ENCODE results near the gene INSYN2B.

The INSYN2B gene

DNA sequence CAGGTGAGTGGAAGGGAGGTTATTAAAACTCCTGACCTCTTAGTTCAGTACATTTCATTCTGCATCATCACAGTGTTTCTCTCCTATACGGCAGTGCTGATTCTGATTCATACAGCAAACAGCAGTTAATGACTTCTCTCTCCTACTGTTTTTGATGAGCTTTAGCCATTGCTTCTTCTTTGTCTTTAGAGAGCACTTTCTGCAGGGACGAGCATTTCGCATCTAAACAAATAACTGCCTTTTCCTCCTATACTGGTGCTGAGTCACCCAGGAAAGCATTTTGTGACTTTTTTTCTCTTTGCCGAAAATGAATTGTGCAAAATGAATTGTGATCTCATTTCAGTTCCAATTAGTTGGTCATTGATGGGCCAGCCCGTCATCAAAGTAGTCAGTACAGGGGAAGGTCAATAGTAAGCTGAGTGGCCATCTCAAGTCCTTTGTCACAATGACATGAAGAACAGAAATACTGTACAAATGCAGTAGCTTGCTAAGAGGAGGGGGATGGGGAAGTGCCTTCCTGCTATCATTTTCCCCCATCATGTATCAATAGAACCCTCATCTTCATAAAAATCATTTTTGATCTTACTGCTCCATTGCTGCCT, 98.5 kb downstream of the INSYN2B start:
- no peak for DNase-seq

DNA sequence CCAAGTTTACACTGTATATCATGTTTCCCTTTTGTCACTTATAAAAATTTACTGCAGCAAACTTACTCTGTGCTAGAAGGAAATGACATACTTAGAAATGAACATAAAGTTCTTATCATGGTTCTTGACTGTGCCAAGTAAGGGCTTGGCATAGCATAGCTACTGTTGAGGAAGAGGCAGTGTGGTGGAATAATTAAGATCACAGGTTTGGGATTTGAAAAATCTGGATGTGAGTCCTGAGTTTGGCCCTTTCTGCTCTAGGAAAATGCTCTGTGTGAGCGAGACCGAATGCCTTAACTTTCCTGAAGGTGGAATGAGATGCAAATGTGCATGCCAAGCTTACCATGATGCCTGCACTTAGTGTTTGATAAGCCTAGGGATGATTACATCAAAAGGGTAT, 99.5 kb downstream of the INSYN2B start:
- DNase-seq: no peak

DNA sequence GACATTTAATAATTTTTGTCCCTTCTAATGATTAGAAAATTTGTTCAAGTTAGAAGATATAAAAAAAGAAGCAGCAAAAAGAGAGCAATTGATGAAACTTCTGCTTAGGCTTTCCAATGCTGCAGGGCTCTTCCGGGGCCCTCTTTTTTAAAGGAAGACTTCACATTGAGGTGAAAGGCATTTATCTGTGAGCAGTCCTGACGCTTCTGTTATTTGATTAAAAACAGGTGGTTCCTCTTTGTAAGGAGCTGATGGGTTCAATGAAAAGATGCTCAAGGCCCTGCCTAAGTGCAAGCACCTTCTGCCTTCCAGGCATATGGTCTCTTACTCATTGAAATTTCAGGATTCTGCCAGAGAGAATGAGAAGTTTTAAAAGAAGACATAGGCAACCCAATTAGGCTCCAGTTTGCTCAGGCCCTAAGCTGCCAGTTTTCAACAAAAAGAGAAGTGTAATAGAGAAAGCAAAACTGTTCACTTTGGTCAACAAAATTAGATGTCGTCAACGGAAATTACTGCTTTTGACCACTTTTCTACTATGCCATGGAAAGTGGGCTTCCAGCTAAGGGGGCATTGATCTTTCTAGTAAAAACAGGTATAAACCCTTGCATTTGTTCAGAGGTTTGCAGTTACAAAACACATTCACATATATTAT, 100.2 kb downstream of the INSYN2B start:
- no peak for DNase-seq

DNA sequence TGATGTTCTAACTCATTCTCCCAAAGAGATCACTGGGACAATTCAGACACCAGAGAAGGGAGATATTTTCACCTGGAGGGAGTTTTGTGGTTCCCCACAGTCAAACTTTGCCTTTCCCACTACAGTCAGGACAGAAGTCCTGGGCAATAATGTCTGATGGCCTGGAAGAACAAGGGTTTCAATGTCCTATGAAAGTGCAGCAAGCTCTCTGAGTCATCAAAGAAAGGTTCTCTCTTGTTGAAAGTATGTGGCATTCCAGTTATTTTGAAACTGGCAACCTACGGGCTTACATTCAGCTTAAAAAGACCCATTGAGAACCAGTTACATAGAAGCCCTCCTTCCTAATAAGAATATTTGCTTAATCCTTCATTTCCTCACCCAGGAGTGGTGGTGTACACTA, 103.9 kb downstream of the INSYN2B start:
- DNase-seq: no peak

DNA sequence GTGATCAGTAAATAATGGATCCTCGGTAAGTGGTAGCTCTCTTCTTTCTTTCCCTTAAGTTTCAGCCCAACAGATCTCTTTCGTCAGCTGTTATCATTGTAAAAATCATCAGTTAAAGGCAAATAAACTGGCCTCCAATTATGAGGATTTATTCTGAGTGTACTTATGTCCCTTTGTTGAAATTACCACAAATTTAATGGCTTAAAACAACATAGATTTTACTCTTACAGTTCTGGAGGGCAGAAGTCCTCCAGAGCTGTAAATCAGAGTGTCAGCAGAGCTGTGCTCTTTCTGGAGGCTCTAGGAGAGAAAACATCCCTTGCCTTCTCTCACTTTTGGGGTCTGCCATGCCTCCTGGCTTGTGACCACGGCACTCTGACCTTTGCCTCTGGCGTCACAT, 104.6 kb downstream of the INSYN2B start:
- DNase-seq: no peak

DNA sequence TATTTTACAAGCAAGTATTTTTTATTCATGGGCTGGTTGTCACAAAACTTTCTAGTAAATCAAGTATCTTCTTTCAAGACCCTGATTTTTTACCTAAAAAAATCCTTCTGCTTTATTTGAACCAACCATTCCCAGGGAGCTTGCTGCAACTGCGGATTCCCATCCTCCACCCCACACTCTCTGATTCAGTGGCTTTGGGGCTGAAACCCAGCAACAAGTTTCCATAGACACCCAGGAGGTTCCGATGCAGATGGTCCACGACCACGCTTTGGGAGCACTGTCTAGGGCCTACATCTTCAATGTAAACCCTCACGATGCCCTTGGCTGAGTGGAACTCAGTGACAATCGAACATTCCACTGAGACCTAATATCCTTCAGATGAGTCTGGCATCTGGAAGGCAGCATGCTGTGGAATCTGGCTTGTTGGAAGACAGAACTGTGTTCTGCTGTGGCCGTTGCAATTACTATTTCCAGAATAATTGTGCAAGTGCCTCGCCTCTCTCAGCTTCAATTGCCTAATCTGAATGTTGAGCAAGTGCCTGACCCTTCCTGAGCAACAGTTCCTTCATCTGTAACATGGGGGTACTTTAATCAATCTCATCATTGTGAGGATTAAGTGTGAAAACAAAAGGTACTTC, 105.1 kb downstream of the INSYN2B start:
- DNase-seq: no peak

DNA sequence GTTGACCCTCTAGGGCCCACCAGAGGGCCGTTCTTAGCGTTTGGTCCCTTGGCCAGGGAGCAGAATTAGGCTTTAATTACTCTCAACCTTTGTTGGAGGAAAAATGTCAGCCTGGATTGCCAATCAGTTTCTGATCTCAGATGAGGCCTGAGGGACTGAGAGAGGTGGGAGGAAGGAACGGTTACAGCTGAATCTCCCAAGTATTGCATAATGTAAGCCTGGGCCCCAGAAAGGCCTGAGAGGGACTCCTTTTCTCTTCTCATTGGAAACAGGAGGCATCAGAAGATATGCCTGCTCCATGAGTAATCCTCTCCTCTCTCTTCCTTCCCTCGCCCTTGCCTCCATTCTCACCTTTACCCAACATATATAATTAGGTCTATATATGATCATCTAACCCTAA, 105.7 kb downstream of the INSYN2B start:
- DNase-seq: no peak

DNA sequence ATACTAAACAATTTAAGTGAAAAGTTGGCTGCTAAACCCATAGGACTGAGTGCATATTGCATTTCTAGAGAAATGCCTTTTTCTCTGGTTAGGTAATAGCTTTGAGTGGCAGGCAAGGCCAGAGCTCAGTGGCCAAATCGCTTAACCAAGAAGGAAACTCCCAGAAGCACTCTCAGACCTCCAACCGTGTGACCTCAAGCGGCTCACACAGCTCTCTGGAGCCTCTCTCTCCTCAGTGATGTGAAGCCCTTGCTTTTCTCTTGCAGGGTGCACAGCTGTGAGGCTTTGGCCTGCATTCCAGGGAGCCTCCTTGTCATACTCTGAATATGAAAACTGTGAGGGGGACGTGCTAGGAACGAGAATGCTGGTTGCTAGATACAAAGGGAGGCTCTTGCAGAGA, 106.7 kb downstream of the INSYN2B start:
- DNase-seq: no peak

DNA sequence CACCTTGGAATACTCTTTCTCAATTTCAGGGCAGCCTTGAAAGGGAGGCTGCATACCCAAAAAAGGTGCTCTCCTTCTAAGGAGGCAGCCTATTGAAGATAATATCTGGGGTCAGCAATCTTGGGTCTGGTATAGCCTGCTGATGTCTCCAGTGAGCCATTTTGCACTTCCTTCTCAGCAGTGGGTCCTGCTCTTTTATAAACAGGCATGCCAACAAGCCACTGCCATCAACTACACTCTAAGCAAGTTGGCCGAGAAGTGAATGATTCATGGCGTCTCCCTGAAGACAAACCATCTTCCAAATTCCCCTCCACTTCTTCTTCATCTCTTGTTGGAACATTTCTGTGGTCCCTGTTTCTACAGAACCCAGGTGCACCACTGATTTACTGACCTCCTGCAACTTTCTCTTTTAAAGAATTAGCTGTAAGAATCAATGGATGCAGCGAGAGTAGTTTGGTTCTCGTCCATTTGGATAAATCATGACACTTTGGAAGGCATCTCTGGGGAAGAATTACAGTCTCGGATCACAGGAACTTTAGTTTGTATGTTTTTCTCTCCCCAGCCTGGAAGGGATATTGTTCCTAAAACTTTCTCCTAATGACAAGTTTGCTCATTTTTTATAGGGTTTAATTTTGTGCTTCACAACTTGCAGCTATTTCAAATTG, 108.3 kb downstream of the INSYN2B start:
- DNase-seq: no peak

DNA sequence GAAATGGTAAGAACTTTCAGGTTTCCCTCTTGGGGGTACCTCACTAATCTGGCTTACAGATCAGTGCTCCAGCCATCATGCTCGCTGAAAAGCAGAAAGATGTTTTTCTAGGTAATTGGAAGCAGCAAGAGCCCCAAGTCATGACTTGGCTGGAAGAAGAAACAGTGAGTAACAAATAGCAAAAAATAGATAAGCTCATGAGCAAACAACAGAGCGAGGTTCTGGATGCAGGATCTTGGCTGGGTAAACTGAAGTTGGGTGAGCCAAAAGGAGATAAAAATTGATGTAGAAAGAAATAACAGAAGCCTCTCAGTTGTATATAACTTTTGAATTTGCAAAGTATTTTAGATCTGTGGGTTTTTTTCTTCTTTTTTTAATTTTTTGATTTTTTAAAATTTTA, 110.1 kb downstream of the INSYN2B start:
- no peak for DNase-seq

DNA sequence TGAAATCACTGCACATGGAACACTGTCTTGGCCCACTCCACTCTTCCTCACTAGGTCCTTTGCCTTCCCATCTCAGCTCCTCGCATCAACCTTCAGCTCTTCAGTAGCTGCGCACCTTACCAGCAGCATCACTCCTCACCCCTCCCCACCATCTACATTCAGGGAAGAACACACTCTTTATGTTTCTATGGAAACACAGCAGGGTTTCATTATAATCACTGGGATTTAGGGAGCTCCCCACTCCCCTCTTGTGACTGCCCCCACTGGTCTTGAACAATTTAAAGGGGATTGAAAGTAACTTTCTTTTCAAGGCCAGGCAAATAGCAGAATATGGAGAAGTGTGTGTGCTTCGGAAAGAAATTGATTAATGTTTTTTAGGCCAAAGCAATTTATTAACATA, 111.2 kb downstream of the INSYN2B start:
- no peak for DNase-seq

DNA sequence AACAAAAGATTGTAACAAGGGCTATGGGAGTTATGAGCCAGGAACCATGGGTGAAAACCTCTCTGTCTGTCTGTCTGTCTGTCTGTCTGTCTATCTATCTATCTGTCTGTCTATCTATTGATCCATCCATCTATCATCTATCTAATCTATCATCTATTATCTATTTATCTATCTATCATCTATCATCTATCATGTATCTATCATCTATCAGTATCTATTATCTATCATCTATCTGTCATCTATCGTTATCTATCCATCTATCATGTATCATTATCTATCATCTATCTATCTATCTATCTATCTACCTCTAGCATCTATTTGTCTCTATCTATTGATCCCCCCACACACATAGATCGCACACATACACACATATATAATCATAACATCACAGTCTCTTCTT, 112.9 kb downstream of the INSYN2B start:
- no peak for DNase-seq

DNA sequence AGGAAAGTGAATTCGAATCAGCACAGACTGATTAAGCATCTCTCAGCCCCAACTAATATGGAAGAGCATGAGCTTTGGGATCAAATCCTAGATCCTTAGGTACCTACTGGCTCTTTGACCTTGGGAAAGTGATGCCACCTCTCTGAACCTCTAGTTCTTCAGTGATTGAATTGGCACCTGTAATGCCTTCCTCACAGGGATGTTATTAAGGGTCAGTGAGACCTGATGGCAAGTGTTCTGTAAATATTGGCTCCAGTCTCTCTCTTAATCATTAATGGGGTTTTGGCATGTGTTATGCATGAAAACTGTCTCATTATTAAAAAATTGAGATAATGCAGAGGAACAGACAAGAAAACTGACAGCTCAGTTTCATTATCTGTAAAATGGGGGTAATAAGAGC, 115.8 kb downstream of the INSYN2B start:
- no peak for DNase-seq

DNA sequence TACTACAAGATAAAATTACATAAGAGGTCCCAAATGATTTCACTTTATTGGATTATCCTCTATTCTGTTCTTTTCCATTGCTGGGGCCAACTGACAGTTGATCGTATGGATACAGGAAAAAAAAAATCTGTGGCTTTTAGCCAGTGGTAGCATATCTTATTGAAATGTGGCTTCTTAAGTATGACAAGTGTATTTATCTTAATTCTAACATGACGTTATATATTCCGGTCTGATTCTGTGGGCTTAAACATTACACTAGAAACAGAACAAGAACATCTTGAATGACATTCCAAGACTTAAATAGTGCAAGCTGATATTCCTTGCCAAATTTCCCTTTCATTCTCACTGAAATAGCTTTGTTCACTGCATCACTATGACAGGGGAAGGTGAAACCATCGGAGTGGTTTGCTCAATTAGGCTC, 117.9 kb downstream of the INSYN2B start:
- no peak for DNase-seq

DNA sequence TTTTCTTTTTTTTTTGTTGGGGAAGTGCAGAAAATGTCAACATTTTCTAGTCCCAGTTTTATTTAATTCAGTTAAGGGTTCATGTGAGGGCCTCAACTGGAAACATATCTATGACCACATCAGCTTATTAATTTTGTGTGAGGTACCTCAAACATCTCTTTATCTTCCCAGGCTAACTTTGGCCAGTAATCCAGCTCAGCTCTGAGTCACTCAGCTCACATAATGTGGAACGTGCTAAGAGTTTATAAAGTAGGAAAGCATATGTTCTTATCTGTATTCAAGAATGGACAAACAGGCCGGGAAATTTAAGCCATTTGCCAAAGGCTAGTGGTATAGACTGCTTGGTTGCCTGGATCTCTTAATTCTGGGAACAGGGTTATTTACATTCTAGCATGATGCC, 118.4 kb downstream of the INSYN2B start:
- DNase-seq: no peak

DNA sequence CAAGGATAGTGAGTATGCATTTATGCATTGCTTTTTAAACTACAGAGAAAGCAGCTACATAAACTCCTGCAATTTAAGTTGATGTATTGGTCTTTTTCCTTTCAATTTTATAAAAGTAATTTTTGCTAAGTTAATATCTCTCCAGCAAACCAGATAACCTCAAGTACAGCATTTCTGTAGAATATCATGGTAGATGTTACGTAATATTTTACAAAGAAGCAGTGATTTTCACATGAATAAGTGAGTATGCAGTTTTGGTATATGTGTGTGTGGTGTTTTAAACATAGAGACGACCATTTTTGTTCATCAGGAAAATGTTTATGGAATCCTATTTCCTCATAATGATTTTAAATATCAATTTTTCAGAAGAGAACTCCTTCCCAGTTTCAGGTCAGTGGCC, 118.9 kb downstream of the INSYN2B start:
- no peak for DNase-seq

DNA sequence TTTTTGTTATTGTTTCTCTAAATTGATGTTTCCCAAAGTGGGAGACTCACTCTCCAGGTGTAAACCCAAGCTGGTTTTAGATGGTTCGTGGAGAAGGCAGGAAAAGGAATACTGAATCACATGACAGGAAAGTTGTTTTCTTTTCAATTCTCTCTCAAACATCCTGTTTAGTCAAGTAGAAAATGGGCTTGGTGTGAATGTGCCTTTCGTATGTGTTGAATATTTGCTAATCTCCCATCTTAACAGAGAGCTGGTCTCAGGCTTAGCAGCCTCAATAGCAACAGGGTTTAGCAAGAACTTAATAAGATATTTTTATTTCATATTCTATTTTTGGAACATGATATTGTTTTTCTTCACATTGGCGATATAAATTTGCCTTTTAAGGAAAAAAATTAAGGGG, 119.7 kb downstream of the INSYN2B start:
- DNase-seq: no peak

DNA sequence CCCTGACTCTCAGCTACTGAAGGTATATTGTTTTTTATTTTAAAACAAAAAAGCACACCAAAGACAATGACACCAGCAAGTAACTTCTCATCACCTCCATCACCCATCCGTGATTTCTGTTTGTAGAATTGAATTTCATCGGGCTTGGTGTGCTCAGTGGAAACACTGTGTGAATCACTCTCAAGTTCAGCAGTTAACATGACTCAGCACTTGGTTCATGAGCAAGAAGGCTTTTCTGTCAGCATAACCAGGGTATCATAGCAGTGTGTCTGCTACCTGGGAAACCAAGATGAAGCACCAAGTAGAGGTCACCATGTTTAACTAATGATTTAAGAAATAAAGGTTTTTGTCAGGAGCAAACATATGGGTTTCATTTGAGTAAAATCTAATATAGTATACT, 123.7 kb downstream of the INSYN2B start:
- DNase-seq: no peak

DNA sequence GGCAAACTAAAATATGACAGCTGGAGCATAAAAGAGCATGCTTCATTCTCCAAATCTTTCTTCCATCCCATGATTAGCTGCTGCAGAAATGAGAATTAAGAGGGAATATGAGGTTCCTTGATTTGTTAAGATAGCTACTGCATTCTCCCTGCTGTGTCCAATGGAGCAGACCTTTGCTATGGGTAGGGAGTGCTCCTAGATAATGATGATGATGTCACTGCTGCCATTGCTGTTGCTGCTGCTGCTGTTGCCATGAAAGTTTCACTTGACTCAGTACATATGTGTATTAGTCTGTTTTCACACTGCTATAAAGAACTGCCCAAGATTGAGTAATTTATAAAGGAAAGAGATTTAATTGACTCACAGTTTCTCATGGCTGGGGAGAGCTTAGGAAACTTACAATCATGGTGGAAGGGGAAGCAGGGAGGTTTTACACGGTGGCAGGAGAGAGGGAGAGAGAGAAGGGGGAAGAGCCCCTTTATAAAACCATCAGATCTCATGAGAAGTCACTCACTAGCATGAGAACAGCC, 128.9 kb downstream of the INSYN2B start:
- DNase-seq: no peak

DNA sequence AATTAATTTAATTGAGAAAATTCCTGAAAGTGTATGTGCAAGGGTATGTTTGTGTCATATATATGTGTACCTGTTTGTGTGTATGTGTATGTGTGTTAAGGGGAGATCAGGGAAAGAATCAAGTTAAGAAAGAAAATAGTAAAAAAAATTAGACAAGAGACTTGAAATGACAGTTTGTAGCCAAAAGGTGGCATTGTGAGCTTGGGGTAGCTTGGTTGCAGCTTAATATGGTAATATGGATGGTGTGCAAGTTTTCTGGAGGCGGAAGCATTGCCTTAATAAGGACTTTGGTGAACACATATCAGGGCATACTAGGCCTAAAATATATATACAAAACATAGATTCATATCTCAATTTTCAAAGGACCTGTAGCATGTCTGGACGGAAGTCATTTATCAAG, 129.9 kb downstream of the INSYN2B start:
- DNase-seq: no peak

DNA sequence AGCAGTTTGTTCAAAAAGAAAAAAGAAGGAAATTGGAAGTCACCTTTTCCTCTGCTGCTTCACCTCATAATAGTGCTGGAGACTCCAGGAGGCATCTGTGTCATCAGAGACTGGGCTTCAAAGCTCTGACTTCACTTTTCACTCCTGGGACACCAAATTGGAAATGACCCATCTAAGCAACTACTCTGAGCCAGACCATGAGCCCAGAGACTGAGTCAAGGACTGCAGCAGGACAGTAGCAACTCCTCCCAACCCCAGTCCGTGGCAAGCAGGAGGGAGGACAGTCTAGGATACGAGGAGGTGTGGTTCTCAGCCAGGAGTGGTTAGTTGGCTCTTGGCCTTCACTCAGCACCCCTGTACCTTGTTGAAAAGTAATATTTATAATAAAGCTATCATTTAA, 131.5 kb downstream of the INSYN2B start:
- no peak for DNase-seq

DNA sequence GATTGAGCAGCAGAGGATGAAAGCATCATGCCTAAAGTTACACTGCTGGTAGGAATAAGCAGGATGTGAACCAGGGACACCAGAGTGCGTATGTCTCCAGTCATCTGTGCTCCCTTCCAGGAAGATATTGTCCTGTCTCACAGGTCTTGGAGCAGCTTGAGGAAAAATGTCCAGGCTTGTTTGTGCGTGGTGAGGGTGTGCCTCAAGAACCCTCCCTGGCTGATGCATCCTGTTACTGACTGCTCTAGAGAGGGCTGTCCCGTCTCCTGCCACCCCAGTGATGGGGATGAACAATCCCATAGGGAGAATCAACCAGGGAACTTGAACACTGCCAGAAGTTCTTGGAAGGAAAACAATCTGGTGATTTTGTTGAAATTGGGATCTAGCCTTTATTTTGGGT, 132.0 kb downstream of the INSYN2B start:
- no peak for DNase-seq

DNA sequence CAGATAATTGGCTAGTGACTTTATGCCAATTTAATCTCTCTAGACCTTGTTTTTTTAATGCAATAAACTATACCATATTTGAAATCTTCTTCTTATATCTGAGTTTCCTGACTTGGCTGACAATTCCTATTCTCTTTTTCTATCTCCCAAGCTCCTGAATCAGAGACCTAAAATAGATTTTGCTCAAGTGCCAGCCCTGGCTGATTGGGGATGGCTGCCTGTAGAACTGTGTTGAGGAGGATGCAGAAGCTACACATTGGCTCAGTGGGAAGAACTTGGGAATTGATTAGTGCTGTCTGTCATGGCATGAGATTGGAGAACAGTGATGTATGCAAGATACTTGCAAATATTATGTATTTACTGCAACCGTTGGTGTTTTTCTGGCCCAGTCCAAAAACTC, 132.8 kb downstream of the INSYN2B start:
- DNase-seq: no peak

DNA sequence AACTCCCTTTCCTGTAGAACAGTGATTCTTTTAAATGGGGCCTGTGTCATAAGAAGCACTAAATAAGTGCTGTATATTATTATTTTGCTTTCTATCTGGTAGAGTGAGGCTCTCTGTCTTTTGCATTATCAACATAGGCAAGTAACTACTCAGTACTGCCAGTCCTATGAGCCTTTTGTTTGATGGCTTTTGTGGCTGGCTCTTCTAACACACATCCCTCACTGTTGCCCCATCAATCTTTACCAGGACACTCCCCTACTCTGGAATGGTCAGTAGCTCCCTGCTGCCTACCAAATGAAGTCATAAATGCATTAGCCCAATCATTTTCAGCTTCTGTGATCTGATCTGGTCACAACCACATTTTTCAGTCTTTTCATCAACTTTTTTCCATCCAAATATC, 137.6 kb downstream of the INSYN2B start:
- DNase-seq: no peak

Measured in activated CD8-positive, alpha-beta memory T cell treated with anti-CD3 and anti-CD28 coated beads, Interleukin-2, amount 50 U/mL, for 48 hours (primary cell).